GM18909 (cell line): ENCODE measurements around the gene KIF7.
"Not testable (repeated sequence)": the region's sequence is repeated elsewhere in the genome, so short reads cannot be mapped to it uniquely, and the experiment has no call there.

Experiments
- ATAC-seq: cut with Tn5 transposase; IDR thresholded peaks from one replicate; pipeline ENCODE4 v1.9.1; 2021; ENCODE audit warnings: mild to moderate bottlenecking; ENCODE audit not compliant: unreplicated experiment, poor library complexity

The KIF7 gene

GRCh38 chr15:89627256-89627970 lies 27.9 kb downstream of the KIF7 start:
- no peak for ATAC-seq

GRCh38 chr15:89625716-89626115 lies 29.6 kb downstream of the KIF7 start:
- ATAC-seq = no peak

DNA sequence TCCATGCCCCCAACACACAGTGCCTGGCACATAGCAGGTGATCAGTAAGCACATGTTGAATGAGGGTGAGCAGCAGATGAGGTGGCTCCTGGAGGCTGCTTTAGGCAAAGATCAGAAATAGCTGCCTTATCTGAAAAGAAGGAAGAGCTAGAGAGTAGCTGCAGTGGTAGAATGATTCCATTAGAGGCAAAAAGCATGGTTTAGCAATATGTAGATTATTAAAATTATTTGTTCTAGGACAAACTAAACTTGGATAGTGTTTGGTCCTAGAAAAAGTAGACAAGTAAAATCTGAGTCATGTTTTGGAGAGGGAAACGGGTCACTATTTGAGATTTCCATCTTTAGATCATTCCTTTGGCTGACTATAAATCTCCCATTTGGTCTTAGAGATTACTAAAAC lies 32.1 kb downstream of the KIF7 start:
- ATAC-seq = no peak

DNA sequence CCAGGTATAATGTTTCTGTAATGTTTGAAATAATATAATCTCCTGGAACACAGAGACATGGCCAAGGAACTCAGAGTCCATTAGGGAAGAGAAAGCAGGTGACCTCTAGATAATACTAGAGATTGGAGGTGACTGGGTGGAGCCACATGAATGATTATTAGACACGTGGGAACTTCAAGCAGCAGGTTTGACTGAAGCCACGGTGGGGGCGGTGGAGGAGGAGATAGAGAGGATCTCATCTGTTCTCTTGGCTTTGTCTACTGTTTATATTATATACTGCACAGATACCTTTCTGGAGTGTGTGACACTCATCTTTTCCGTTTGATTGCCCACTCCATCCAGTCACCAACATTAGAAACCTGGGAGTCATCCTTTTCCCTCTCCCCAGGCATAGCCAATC lies 33.7 kb downstream of the KIF7 start:
- ATAC-seq = no peak

GRCh38 chr15:89616228-89616627 lies 39.0 kb downstream of the KIF7 start:
- no peak for ATAC-seq

DNA sequence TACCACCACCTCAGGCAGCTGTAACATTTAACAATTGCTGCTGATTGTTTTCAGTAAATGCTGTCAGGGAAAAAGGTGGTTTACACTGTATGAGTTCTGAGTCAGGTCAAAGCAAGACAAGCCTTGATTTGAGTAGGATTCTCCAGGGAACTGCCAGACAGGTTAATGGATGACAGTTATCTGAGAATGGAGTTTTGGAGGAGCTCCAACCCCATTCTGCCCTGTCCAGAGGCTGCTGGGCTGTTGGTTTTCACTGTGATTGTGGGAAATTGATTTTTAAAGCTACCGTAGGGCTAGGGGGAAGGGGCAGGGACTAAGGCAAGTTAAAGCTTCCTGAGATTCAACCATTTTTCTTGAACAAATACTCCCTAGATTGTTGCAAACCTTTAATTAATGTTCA lies 40.1 kb downstream of the KIF7 start:
- ATAC-seq = no peak

GRCh38 chr15:89614164-89614563 lies 41.1 kb downstream of the KIF7 start:
- ATAC-seq = no peak

DNA sequence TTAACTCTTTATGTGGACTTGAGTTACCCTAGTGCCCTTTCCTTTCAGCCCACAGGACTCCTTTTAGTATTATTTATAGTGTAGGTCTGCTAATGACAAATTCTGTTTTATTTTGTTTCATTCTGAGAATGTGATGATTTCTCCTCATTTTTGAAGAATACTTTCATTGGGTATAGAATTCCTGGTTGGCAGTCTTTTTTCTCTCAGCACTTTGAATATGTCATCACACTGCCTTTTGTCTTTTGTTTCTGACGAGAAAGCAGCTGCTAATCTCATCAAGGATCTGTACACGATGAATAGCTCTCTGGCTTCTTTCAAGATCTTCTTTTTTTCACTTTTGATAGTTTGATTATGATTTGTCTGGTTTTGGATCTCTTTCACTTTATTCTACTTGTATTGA lies 42.2 kb downstream of the KIF7 start:
- no peak for ATAC-seq

DNA sequence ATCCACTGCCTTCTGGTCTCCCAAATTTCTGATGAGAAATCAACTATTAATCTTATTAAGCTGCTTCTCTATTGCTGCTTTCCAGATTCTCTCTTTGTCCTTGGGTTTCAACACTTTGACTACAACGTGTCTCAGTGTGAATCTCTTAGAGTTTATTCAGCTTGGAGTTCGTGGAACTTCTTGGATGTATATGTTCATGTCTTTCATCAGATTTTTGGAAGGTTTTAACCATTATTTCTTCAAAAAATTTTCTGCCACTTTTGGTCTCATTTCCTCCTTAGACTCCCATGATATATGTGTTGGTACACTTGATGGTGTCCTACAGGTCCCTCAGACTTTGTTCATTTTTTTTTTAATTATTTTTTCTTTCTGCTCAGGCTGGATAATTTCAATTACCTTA lies 44.0 kb downstream of the KIF7 start:
- ATAC-seq = no peak

GRCh38 chr15:89599021-89599420 lies 56.2 kb downstream of the KIF7 start:
- no peak for ATAC-seq

GRCh38 chr15:89593018-89593417 lies 62.2 kb downstream of the KIF7 start:
- no peak for ATAC-seq

GRCh38 chr15:89591834-89592233 lies 63.4 kb downstream of the KIF7 start:
- no peak for ATAC-seq

DNA sequence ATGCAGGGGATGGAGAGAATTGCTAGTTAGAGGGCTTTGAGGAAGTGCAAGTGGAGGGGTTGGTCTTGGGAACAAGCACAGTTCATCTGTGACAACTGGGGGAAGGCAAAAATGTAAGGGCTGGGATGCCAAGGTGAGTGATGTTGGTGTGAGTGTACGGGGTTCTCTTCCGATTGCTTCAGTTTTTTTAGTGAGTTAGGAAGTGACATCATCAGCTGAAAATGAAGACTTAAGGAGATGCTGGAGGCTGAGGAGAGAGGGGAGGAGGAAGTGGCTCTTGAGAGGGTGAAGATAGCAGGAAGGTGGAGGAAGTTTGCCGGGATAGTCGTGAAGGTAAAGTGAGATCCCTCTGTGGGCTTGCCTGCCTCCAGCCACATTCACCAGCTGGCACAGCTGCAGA lies 67.3 kb downstream of the KIF7 start:
- ATAC-seq = no peak

DNA sequence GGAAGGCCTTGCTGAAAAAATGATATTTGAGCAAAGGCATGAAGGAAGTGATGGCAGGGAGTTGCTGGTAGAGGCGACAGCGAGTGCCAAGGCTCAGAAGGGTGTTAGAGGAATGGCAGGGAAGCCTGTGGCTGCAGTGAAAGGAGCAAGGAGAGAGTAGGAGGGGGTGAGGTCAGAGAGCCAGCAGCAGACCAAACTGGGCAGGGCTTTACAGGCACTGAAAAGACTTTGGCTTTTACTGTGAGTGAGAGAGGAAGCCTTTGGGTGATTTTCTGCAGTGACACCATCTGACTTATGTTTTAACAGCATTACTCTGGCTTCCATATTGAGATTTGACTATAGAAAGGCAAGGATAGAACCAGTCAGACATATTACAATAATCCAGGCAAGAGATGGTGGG lies 68.6 kb downstream of the KIF7 start:
- ATAC-seq = no peak

DNA sequence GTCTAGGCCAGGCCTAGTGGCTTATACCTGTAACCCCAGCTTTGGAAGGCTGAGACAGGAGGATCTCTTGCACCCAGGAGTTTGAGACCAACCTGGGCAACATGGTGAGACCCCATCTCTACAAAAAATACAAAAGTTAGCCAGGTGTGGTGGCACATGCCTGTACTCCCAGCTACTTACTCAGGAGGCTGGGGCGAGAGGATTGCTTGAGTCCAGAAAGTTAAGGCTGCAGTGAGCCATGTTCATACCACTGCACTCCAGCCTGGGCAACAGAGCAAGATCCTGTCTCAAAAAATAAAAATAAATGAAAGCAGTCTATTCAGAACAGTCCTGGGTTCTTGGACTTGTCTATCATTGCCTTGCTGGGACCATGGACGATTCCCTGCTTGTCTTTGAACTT lies 74.5 kb downstream of the KIF7 start:
- ATAC-seq = not testable (repeated sequence)

GRCh38 chr15:89578146-89578545 lies 77.1 kb downstream of the KIF7 start:
- no peak for ATAC-seq
